Measurements from ENCODE around the gene CCDC182.
A peak's percentile ranks its signal among the peaks of the same experiment; 100 is the strongest.

The CCDC182 gene

GRCh38 chr17:57726213-57726790, 18.8 kb downstream of the CCDC182 start:
- H3K4me1 Mint-ChIP-seq, result peaks cover 3% of the 10 kb centered on the region
- no peaks in the 10 kb centered on the region for H3K9me3 Mint-ChIP-seq
- H3K27me3 Mint-ChIP-seq, result no peaks in the 10 kb centered on the region
- H3K27ac Mint-ChIP-seq, result no peak overlapping the region
- no peaks in the 10 kb centered on the region for H3K36me3 Mint-ChIP-seq (ENCODE audit: low read depth)
- H3K4me3 Mint-ChIP-seq, result no peak overlapping the region
- DNase-seq, result no peak
- ATAC-seq, result no peak

GRCh38 chr17:57724729-57725125, 20.4 kb downstream of the CCDC182 start:
- no peak overlapping the region for H3K27ac Mint-ChIP-seq
- H3K4me1 Mint-ChIP-seq, result peaks cover 1% of the 10 kb centered on the region
- DNase-seq (no peak), ATAC-seq (no peak)
- no peaks in the 10 kb centered on the region for H3K27me3 Mint-ChIP-seq
- no peak overlapping the region for H3K4me3 Mint-ChIP-seq
- H3K36me3 Mint-ChIP-seq (ENCODE audit: low read depth), result no peaks in the 10 kb centered on the region
- H3K9me3 Mint-ChIP-seq, result no peaks in the 10 kb centered on the region

DNA sequence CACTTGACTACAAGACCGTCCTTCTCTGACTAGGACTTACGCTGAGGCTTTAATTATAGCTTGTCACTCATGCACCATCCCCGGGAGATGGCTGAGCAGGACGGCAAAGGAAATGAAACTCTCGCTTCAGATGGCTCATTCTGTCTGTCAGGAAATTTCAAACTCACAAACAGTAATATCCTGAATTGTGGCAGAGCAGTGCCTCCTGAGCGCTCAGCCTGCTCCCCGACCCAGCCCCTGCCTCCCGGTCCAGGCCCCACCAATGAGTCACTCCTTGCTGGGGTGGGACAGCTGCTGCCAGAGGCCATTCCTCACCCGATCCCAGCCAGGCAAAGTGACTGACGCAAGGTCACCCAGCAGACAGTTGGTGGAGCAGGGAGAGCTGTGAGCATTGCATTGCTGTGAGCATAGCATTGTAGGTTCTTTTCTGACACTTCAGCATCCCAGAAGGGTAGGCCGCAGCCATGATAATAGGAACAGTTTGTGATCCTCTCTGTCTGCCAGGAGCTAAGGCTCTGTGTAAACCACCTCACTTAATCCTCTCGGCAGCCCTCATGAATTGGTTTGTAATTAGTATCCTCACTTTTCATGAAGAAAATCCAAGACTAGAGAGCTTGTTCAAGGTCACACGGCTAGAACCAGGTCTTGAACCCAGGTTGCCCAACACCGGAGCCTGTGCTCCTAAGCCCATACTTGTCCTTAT, 20.9 kb downstream of the CCDC182 start:
- no peaks in the 10 kb centered on the region for H3K9me3 Mint-ChIP-seq
- H3K27ac Mint-ChIP-seq, result no peak overlapping the region
- H3K4me1 Mint-ChIP-seq, result peaks cover 1% of the 10 kb centered on the region
- no peaks in the 10 kb centered on the region for H3K27me3 Mint-ChIP-seq
- H3K4me3 Mint-ChIP-seq, result no peak overlapping the region
- no peaks in the 10 kb centered on the region for H3K36me3 Mint-ChIP-seq (ENCODE audit: low read depth)
- ATAC-seq (peak; percentile 13), DNase-seq (no peak)

DNA sequence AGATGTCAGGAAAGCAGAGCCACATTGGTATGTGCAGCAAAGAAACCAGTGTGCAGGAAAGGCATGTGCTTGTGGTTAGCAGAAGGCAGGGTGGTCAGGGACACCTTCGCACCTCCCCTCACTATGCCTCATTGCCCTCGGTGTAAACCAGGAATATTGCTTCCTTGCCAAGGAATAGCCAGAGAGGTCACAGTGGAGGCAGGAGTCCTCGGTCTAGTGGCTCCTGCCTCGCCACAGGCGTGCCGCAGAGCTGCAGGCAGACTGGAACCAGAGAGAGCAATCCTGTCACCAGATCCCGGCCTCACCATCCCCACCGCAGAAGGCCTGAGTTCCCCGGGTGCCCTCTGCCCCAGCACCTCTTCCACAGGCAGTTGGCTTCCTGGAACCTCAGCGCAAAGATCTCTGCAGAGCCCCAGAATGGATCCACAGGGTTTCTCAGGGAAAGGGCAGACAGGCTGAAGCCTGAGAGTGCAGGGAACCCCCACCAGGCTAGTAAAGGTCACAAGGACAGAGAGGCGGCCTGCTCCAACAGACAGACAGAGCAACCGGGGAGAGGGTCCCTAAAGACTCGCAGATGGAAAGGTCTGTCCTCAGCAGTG, 21.6 kb downstream of the CCDC182 start:
- no peaks in the 10 kb centered on the region for H3K27me3 Mint-ChIP-seq
- no peak for DNase-seq
- no peaks in the 10 kb centered on the region for H3K36me3 Mint-ChIP-seq (ENCODE audit: low read depth)
- peaks cover 1% of the 10 kb centered on the region for H3K4me1 Mint-ChIP-seq
- no peak overlapping the region for H3K27ac Mint-ChIP-seq
- H3K4me3 Mint-ChIP-seq, result no peak overlapping the region
- ATAC-seq, result peak; percentile 34
- H3K9me3 Mint-ChIP-seq, result no peaks in the 10 kb centered on the region

- no peaks in the 10 kb centered on the region for H3K36me3 Mint-ChIP-seq (ENCODE audit: low read depth)
- DNase-seq, result no peak
Observed at GRCh38 chr17:57722704-57723043, 22.4 kb downstream of the CCDC182 start.

GRCh38 chr17:57721967-57722703, 23.0 kb downstream of the CCDC182 start:
- H3K36me3 Mint-ChIP-seq (ENCODE audit: low read depth), result no peaks in the 10 kb centered on the region
- no peak overlapping the region for H3K27ac Mint-ChIP-seq
- no peaks in the 10 kb centered on the region for H3K27me3 Mint-ChIP-seq
- DNase-seq (no peak), ATAC-seq (no peak)
- peaks cover 1% of the 10 kb centered on the region for H3K4me1 Mint-ChIP-seq
- H3K4me3 Mint-ChIP-seq, result no peak overlapping the region
- no peaks in the 10 kb centered on the region for H3K9me3 Mint-ChIP-seq

More at GRCh38 chr17:57722704-57723043, 22.4 kb downstream of the CCDC182 start:
- no peak overlapping the region for H3K4me3 Mint-ChIP-seq
- peaks cover 1% of the 10 kb centered on the region for H3K4me1 Mint-ChIP-seq
- no peak overlapping the region for H3K27ac Mint-ChIP-seq
- no peak for ATAC-seq
- no peaks in the 10 kb centered on the region for H3K9me3 Mint-ChIP-seq
- no peaks in the 10 kb centered on the region for H3K27me3 Mint-ChIP-seq

DNA sequence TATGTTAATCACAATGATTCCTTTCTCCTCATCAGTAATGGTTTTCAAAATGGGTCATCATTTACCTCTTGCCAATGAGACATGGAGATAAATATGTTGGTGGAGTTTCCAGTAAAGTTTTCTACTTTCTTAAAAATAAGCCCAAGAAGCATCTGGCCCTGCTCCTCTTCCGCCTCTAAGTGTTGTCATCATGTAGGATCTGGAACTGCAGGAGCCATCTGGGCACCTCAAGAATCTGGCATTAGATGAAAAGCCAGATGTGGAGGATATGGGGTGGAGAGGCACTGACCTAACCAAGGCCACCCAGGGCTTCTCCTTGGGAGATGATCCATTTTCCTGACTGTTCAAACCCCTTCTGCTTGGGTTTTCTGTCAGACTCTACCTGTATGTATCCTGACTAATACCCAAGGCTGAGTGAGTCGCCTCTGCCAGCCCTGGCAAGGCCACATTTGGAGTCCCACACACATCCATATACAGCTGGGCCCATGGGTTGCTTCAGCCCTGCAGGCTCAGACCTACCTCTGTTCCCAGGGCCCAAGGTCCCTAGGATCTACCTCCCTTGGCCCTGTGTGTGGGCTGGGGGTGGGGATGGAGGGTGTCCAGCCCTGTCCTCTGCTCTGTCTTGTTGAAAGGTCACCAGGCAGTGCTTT, 24.6 kb downstream of the CCDC182 start:
- Mint-ChIP-seq H3K27ac (no peak overlapping the region), H3K36me3 (ENCODE audit: low read depth) (no peaks in the 10 kb centered on the region), H3K27me3 (no peaks in the 10 kb centered on the region), H3K4me1 (peaks cover 1% of the 10 kb centered on the region), H3K9me3 (no peaks in the 10 kb centered on the region), H3K4me3 (no peak overlapping the region)
- ATAC-seq (no peak), DNase-seq (no peak)

DNA sequence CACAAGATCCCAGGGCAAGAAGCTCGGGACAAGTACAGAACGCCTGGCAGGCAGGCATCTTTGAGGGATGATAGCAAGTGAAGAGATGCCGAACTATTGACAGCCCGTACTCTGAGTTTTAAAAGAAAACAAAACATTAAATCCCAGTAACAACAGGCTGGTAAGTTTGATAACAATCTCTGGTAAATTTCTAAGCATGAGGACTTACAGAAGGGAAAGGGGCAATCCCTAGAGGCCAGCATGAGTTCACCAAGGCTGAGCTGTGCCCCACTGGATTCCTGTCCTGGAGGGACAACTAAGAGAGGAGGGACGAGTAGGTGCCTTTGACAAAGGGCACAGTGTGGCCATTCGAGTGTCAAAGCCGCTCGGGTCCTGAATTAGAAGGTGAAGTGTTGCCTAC, 26.2 kb downstream of the CCDC182 start:
- no peaks in the 10 kb centered on the region for H3K27me3 Mint-ChIP-seq
- DNase-seq, result no peak
- ATAC-seq, result no peak
- H3K36me3 Mint-ChIP-seq (ENCODE audit: low read depth), result no peaks in the 10 kb centered on the region
- no peak overlapping the region for H3K27ac Mint-ChIP-seq
- no peaks in the 10 kb centered on the region for H3K9me3 Mint-ChIP-seq
- no peak overlapping the region for H3K4me3 Mint-ChIP-seq
- peaks cover 1% of the 10 kb centered on the region for H3K4me1 Mint-ChIP-seq

- Mint-ChIP-seq H3K36me3 (ENCODE audit: low read depth) (no peaks in the 10 kb centered on the region), H3K9me3 (no peaks in the 10 kb centered on the region), H3K4me1 (no peaks in the 10 kb centered on the region), H3K27me3 (no peaks in the 10 kb centered on the region), H3K4me3 (no peak overlapping the region), H3K27ac (no peak overlapping the region)
- no peak for DNase-seq
- ATAC-seq, result no peak
Observed at GRCh38 chr17:57715981-57716380, 29.1 kb downstream of the CCDC182 start.

- ATAC-seq (no peak), DNase-seq (no peak)
- no peak overlapping the region for H3K27ac Mint-ChIP-seq
- no peaks in the 10 kb centered on the region for H3K36me3 Mint-ChIP-seq (ENCODE audit: low read depth)
- peaks cover 4% of the 10 kb centered on the region for H3K9me3 Mint-ChIP-seq
- no peaks in the 10 kb centered on the region for H3K27me3 Mint-ChIP-seq
- H3K4me3 Mint-ChIP-seq, result no peak overlapping the region
- no peaks in the 10 kb centered on the region for H3K4me1 Mint-ChIP-seq
Observed at GRCh38 chr17:57714665-57715180, 30.4 kb downstream of the CCDC182 start.

GRCh38 chr17:57713140-57713539, 32.0 kb downstream of the CCDC182 start:
- H3K9me3 Mint-ChIP-seq, result peaks cover 8% of the 10 kb centered on the region
- no peak for ATAC-seq
- H3K4me3 Mint-ChIP-seq, result no peak overlapping the region
- no peaks in the 10 kb centered on the region for H3K4me1 Mint-ChIP-seq
- H3K27me3 Mint-ChIP-seq, result no peaks in the 10 kb centered on the region
- no peaks in the 10 kb centered on the region for H3K36me3 Mint-ChIP-seq (ENCODE audit: low read depth)
- no peak overlapping the region for H3K27ac Mint-ChIP-seq
- DNase-seq, result no peak

DNA sequence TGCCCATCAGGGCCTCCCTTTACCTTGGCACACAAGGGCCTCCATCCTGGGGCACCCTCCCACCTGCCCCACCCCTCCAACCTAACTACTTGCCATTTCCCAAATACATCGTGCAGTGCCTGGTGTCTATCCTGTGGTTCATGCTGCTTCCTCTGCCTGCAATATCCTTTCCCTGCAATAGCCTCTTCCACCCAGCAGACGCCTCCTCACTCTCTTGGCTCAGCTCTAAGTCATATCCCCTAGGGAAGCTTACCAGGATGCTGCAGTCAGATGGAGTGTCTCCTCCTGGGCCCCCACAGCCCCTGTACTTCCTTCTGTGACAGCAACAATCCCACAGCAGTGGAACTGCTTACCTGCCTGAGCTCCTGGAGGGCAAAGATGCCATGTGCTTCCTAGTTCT, 36.7 kb downstream of the CCDC182 start:
- DNase-seq, result no peak
- no peak for ATAC-seq
- Mint-ChIP-seq H3K27ac (no peak overlapping the region), H3K4me3 (no peak overlapping the region), H3K36me3 (ENCODE audit: low read depth) (no peaks in the 10 kb centered on the region), H3K27me3 (no peaks in the 10 kb centered on the region), H3K9me3 (peaks cover 8% of the 10 kb centered on the region), H3K4me1 (peaks cover 13% of the 10 kb centered on the region)

GRCh38 chr17:57707892-57708291, 37.2 kb downstream of the CCDC182 start:
- Mint-ChIP-seq H3K9me3 (peaks cover 8% of the 10 kb centered on the region), H3K36me3 (ENCODE audit: low read depth) (no peaks in the 10 kb centered on the region), H3K4me1 (peaks cover 13% of the 10 kb centered on the region), H3K27me3 (no peaks in the 10 kb centered on the region), H3K4me3 (no peak overlapping the region), H3K27ac (no peak overlapping the region)
- DNase-seq (no peak), ATAC-seq (no peak)

GRCh38 chr17:57706761-57707160, 38.3 kb downstream of the CCDC182 start:
- peaks cover 13% of the 10 kb centered on the region for H3K4me1 Mint-ChIP-seq
- no peak overlapping the region for H3K4me3 Mint-ChIP-seq
- ATAC-seq, result no peak
- H3K27ac Mint-ChIP-seq, result no peak overlapping the region
- DNase-seq, result no peak
- no peaks in the 10 kb centered on the region for H3K36me3 Mint-ChIP-seq (ENCODE audit: low read depth)
- peaks cover 8% of the 10 kb centered on the region for H3K9me3 Mint-ChIP-seq
- H3K27me3 Mint-ChIP-seq, result no peaks in the 10 kb centered on the region
